GM12875 (cell line): Measurements from ENCODE around the gene SH2D4B.

ENCODE experiments used
- H3K4me3 ChIP-seq: one replicate; pipeline ENCODE4 v1.5.1; 2011; ENCODE audit warnings: low read depth, low read length, control low read depth
- CTCF ChIP-seq: IDR thresholded peaks from 2 replicates; pipeline ENCODE4 v1.5.1; 2011; ENCODE audit warnings: low read depth, mild to moderate bottlenecking, control low read depth, inconsistent platforms, low read length, moderate library complexity, borderline replicate concordance; ENCODE audit not compliant: insufficient read depth

Gene SH2D4B

GRCh38 chr10:80537736-80538480 lies at the start of gene SH2D4B:
SH2D4B (plus strand) TSS chr10:80537902; CDS start chr10:80538332, 430 bp downstream.
- no peak for TF ChIP-seq CTCF
- H3K4me3 ChIP-seq = no peak within 1 kb of the TSS

- H3K4me3 ChIP-seq = no peak overlapping the region
- TF ChIP-seq CTCF = no peak
Observed at GRCh38 chr10:80488539-80489066, 49.1 kb upstream of the SH2D4B start.

- no peak for TF ChIP-seq CTCF
- H3K4me3 ChIP-seq = no peak overlapping the region
Observed at GRCh38 chr10:80489371-80490112, 48.2 kb upstream of the SH2D4B start.

GRCh38 chr10:80491251-80492102 lies 46.2 kb upstream of the SH2D4B start:
- H3K4me3 ChIP-seq = no peak overlapping the region
- TF ChIP-seq CTCF = no peak

GRCh38 chr10:80492848-80493521 lies 44.7 kb upstream of the SH2D4B start:
- H3K4me3 ChIP-seq = no peak overlapping the region
- TF ChIP-seq CTCF = no peak

- TF ChIP-seq CTCF = no peak
- H3K4me3 ChIP-seq = no peak overlapping the region
Observed at GRCh38 chr10:80493522-80494051, 44.1 kb upstream of the SH2D4B start.
